ENCODE data around the gene TPRN.

GRCh38 chr9:137198051-137198901, 2.3 kb downstream of the TPRN start:
- no peak for TF ChIP-seq CTCF (conservative IDR thresholded peaks at IDR 0.05; ENCODE audit: low read length)
- no peak for TF ChIP-seq EZH2phosphoT487 (IDR thresholded peaks at IDR 0.05; ENCODE audit: borderline replicate concordance)

All from Loucy (cell line).